ENCODE results near the gene STXBP1. TPM values are rescaled to one million over a fixed set of nuclear protein-coding genes. Genes with fewer than 3 reads are reported as not detected.

Gene STXBP1
- total RNA-seq, 1 donor from 2014 or later: 92.1 TPM

DNA sequence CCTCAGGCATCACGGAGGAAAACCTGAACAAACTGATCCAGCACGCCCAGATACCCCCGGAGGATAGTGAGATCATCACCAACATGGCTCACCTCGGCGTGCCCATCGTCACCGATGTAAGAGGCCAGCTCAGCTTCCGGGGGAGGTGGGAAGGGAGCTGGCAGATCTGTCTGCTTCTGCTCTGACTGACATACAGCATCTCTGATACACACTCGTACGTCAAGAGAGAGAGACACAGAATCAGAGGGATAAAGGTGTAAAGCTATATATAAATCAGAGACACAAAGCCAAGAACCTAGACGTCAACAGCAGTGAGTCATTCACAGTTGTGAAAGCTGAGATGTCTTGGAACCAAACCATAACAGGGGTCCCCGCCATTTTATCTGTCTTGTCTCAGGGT is 64.6 kb downstream of the STXBP1 start:
- DNase-seq (no peak), ATAC-seq (no peak)
- H3K27ac ChIP-seq: no peak overlapping the region
- no peak overlapping the region for H3K4me3 ChIP-seq
- H3K27me3 ChIP-seq: no peaks in the 10 kb centered on the region
- no peaks in the 10 kb centered on the region for H3K4me1 ChIP-seq
- H3K9me3 ChIP-seq: no peaks in the 10 kb centered on the region
- TF ChIP-seq, protein P1, sequence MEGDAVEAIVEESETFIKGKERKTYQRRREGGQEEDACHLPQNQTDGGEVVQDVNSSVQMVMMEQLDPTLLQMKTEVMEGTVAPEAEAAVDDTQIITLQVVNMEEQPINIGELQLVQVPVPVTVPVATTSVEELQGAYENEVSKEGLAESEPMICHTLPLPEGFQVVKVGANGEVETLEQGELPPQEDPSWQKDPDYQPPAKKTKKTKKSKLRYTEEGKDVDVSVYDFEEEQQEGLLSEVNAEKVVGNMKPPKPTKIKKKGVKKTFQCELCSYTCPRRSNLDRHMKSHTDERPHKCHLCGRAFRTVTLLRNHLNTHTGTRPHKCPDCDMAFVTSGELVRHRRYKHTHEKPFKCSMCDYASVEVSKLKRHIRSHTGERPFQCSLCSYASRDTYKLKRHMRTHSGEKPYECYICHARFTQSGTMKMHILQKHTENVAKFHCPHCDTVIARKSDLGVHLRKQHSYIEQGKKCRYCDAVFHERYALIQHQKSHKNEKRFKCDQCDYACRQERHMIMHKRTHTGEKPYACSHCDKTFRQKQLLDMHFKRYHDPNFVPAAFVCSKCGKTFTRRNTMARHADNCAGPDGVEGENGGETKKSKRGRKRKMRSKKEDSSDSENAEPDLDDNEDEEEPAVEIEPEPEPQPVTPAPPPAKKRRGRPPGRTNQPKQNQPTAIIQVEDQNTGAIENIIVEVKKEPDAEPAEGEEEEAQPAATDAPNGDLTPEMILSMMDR (IDR thresholded peaks at IDR 0.05): no peak
- H3K36me3 ChIP-seq: peaks cover 81% of the 10 kb centered on the region
- intact Hi-C loops (cut with DNase I): no loop called here

DNA sequence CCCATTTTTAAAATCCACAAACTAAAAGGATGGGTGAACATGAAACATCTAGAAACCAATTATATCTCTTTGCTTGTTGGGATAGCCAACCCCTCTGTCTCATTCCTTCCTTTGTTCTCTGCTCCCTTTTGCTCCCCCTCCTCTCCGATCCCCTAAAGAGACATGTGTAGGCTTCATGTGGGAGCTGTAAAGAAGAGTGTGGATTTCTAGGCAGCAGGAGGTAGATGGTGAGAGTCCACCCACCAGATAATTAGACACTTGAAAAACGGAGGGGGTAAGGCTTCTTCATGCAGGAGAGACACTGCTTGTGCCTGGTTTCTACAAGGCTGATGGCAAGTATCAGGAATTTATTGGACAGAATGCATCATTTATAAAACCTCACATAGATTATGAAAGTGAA is 67.4 kb downstream of the STXBP1 start:
- Histone ChIP-seq H3K4me3 (no peak overlapping the region), H3K27me3 (no peaks in the 10 kb centered on the region), H3K9me3 (no peaks in the 10 kb centered on the region), H3K27ac (no peak overlapping the region), H3K4me1 (no peaks in the 10 kb centered on the region), H3K36me3 (peaks cover 83% of the 10 kb centered on the region)
- intact Hi-C loops (cut with DNase I): no loop called here
- TF ChIP-seq, protein P1 (IDR thresholded peaks at IDR 0.05): no peak
- ATAC-seq (no peak), DNase-seq (no peak)

DNA sequence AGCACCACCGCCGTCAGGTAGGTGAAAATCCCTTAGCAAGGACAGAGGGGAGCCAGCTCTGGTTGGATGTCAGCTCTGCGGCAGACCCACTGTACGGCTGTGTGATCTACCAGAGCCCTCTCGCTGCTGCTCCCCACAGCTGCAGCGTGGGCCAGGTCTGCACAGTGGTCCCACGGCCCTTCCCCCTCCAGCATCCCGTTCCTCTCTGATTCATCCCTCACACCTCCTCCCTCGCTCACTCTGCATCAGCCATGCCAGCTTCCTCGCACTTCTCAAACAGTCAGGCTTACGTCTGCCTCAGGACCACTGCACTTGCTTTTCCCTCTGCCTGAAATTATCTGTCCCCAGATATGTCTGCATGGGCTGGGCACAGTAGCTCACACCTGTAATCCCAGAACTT is 68.1 kb downstream of the STXBP1 start:
- intact Hi-C loops (cut with DNase I): no loop called here
- H3K27ac ChIP-seq: no peak overlapping the region
- no peak for ATAC-seq
- H3K4me3 ChIP-seq: no peak overlapping the region
- DNase-seq: no peak
- TF ChIP-seq, protein P1 (IDR thresholded peaks at IDR 0.05): no peak
- peaks cover 83% of the 10 kb centered on the region for H3K36me3 ChIP-seq
- no peaks in the 10 kb centered on the region for H3K4me1 ChIP-seq
- H3K9me3 ChIP-seq: no peaks in the 10 kb centered on the region
- H3K27me3 ChIP-seq: no peaks in the 10 kb centered on the region

DNA sequence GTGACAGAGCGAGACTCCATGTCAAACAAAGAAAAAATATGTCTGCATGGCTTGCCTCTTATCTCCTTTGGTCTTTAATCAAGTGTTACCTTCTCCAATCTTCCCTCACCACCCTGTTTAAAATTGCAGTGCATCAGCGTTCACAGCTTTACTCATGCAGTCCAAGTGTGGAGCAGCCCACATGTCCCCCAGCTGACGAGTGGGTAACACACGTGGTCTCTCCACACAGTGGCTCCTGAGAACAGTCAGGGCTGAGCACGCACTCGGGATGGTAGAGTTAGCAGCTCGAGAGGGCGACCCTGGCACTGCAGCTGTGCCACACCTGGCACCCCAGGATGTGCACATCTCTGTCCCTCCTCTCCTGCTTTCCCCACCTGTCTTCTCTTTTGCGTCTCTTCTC is 68.8 kb downstream of the STXBP1 start:
- no peak overlapping the region for H3K4me3 ChIP-seq
- ATAC-seq (no peak), DNase-seq (no peak)
- TF ChIP-seq, protein P1 (IDR thresholded peaks at IDR 0.05): no peak
- peaks cover 82% of the 10 kb centered on the region for H3K36me3 ChIP-seq
- no peaks in the 10 kb centered on the region for H3K4me1 ChIP-seq
- no peaks in the 10 kb centered on the region for H3K27me3 ChIP-seq
- no peaks in the 10 kb centered on the region for H3K9me3 ChIP-seq
- H3K27ac ChIP-seq: no peak overlapping the region
- intact Hi-C loops (cut with DNase I): no loop called here

DNA sequence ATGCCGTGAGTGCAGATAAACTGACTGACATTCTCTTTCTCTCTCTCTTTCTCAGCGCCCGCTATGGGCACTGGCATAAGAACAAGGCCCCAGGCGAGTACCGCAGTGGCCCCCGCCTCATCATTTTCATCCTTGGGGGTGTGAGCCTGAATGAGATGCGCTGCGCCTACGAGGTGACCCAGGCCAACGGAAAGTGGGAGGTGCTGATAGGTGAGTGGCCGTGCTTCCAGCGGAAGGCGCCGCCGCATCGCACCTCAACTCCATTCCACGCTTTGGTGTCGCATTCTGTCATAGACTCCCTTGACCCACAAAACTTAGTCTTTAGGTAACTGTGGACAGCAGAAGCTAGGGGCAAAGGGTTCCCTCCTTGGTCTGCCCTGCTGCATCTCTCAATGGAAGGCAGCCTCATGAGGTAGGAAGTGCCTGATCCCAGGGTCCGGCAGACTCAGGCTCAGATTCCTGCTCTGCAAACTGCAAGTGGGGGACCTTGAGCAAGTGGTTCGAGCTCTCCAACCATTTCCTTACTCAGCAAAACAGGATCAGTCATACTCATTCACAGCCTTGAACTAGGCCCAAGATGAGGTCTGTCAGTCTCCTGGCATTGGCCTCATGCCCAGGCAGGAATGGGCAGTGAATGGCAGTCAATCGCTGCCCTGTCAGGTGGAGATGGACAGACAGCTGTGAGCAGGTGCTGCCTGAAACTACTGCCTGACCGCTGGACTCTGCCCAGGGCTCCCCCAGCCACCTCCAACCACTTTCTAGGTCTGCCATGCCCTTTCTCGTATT is 70.5 kb downstream of the STXBP1 start:
- TF ChIP-seq, protein P1 (IDR thresholded peaks at IDR 0.05): no peak
- H3K27me3 ChIP-seq: no peaks in the 10 kb centered on the region
- intact Hi-C loops (cut with DNase I): no loop called here
- no peak for DNase-seq
- H3K4me3 ChIP-seq: no peak overlapping the region
- H3K36me3 ChIP-seq: peaks cover 88% of the 10 kb centered on the region
- H3K9me3 ChIP-seq: no peaks in the 10 kb centered on the region
- ATAC-seq: no peak
- H3K4me1 ChIP-seq: no peaks in the 10 kb centered on the region
- H3K27ac ChIP-seq: no peak overlapping the region

Measured in upper lobe of right lung (tissue), 1 donor.